Spleen (tissue), 7 donors: ENCODE measurements around the gene LCE1D.

Source experiments
- CTCF ChIP-seq, 11 experiments: fragments of 200-600 bp in 7 of 11; fragments of 450-650 bp in 4 of 11; sonication (generic) in 4 of 11; IDR thresholded peaks in 8 of 11; conservative IDR thresholded peaks in 3 of 11; 1 replicate in 7 of 11; 2 replicates in 4 of 11; pipeline versions ENCODE4 v1.4.0 to v1.8.0; 2016 to 2021; ENCODE audit warnings: antibody characterized with exemption in 11 of 11, inconsistent platforms in 4 of 11, mild to moderate bottlenecking in 1 of 11
- POLR2A ChIP-seq, 3 donors: fragments of 450-650 bp; IDR thresholded peaks; one replicate each; pipeline ENCODE4 v1.5.1; 2017; ENCODE audit warnings: antibody characterized with exemption in 3 of 3, mild to moderate bottlenecking in 1 of 3
- POLR2AphosphoS5 ChIP-seq, 3 donors: sonication (generic); formaldehyde crosslinking; IDR thresholded peaks; one replicate each; pipeline ENCODE4 v1.5.1; 2017; ENCODE audit warnings: antibody characterized with exemption in 3 of 3
- donor health status: DM: no; HTN: no; CAD: no; lungs with moderate emphysema.
- donor health status: DM: no; HTN: no; CAD: no.
- donor health status: DM: no; HTN: no; CAD: no.

GRCh38 chr1:152801333-152801732, 4.8 kb downstream of the LCE1D start:
- TF ChIP-seq CTCF (IDR thresholded peaks at IDR 0.05 in 8 of 11, conservative IDR thresholded peaks at IDR 0.05 in 3 of 11): no peak
- TF ChIP-seq POLR2A (IDR thresholded peaks at IDR 0.05): no peak
- no peak for TF ChIP-seq POLR2AphosphoS5 (IDR thresholded peaks at IDR 0.05)
